GM23338 (cell line): ENCODE data around the gene COPZ2. TPM values are rescaled to one million over a fixed set of nuclear protein-coding genes. Genes with fewer than 3 reads are reported as not detected.

Experiments
- ATAC-seq: fragments of 200-7000 bp; cut with Tn5 transposase; 3 replicates; pipeline ENCODE4 v1.9.1; 2020
- DNase-seq: peaks from one replicate; pipeline ENCODE4 v3.0.0-alpha.2; 2015; ENCODE audit warnings: low spot score
- H2AFZ ChIP-seq: fragments of 200-600 bp; sonication (generic); 2 replicates; pipeline ENCODE4 v1.8.0; 2016; ENCODE audit warnings: antibody characterized with exemption, mild to moderate bottlenecking, moderate library complexity
- H3F3A ChIP-seq: fragments of 200-600 bp; sonication (generic); replicated peaks from 2 replicates; pipeline ENCODE4 v1.8.0; 2017; ENCODE audit warnings: antibody characterized with exemption, mixed run types, low read depth
- H3K27ac ChIP-seq: fragments of 200-600 bp; sonication (generic); 2 replicates; pipeline ENCODE4 v1.6.1; 2016; ENCODE audit warnings: low read depth
- H3K27me3 ChIP-seq: fragments of 200-600 bp; sonication (generic); 2 replicates; pipeline ENCODE4 v1.8.0; 2016; ENCODE audit warnings: mild to moderate bottlenecking, mixed run types, moderate library complexity; ENCODE audit not compliant: insufficient read depth
- H3K36me3 ChIP-seq: fragments of 200-600 bp; sonication (generic); 2 replicates; pipeline ENCODE4 v1.8.0; 2016; ENCODE audit warnings: mild to moderate bottlenecking; ENCODE audit not compliant: insufficient read depth
- H3K4me1 ChIP-seq: fragments of 200-600 bp; sonication (generic); 2 replicates; pipeline ENCODE4 v1.8.0; 2016; ENCODE audit warnings: mild to moderate bottlenecking, moderate library complexity; ENCODE audit not compliant: insufficient read depth
- H3K4me2 ChIP-seq: fragments of 200-600 bp; sonication (generic); 2 replicates; pipeline ENCODE4 v1.7.1; 2017; ENCODE audit warnings: mixed run types
- H3K4me3 ChIP-seq: fragments of 200-600 bp; sonication (generic); 2 replicates; pipeline ENCODE4 v1.6.1; 2016; ENCODE audit warnings: mixed run types
- H3K79me2 ChIP-seq: fragments of 200-600 bp; sonication (generic); replicated peaks from 2 replicates; pipeline ENCODE4 v1.8.0; 2017; ENCODE audit warnings: mild to moderate bottlenecking; ENCODE audit not compliant: insufficient read depth
- H3K9me2 ChIP-seq: fragments of 200-600 bp; sonication (generic); 2 replicates; pipeline ENCODE4 v1.8.0; 2017; ENCODE audit not compliant: insufficient read depth
- H4K20me1 ChIP-seq: fragments of 200-600 bp; sonication (generic); replicated peaks from 2 replicates; pipeline ENCODE4 v1.8.0; 2017; ENCODE audit warnings: mild to moderate bottlenecking; ENCODE audit not compliant: insufficient read depth
- H3K27ac Mint-ChIP-seq: 2 replicates; pipeline ENCODE4 v1.8.0; 2020; ENCODE audit warnings: inconsistent platforms, mild to moderate bottlenecking, moderate library complexity, mixed read lengths
- H3K27me3 Mint-ChIP-seq: 3 replicates; pipeline ENCODE4 v1.8.0; 2022; ENCODE audit warnings: low read depth, mild to moderate bottlenecking, moderate library complexity, mixed read lengths, inconsistent platforms; ENCODE audit not compliant: insufficient read depth, poor library complexity
- H3K36me3 Mint-ChIP-seq: 3 replicates; pipeline ENCODE4 v1.8.0; 2021; ENCODE audit warnings: low read depth, mild to moderate bottlenecking, inconsistent platforms, moderate library complexity, mixed read lengths
- H3K4me1 Mint-ChIP-seq: 3 replicates; pipeline ENCODE4 v1.8.0; 2020; ENCODE audit warnings: mild to moderate bottlenecking, inconsistent platforms, mixed read lengths
- H3K4me3 Mint-ChIP-seq: 3 replicates; pipeline ENCODE4 v1.8.0; 2021; ENCODE audit warnings: moderate library complexity, mild to moderate bottlenecking, inconsistent platforms, mixed read lengths
- H3K9me3 Mint-ChIP-seq: 3 replicates; pipeline ENCODE4 v1.8.0; 2020; ENCODE audit warnings: moderate library complexity, mild to moderate bottlenecking, inconsistent platforms, mixed read lengths
- CREB1 ChIP-seq: fragments of 250-450 bp; sonication (Bioruptor Pico); IDR thresholded peaks from 2 replicates; pipeline ENCODE4 v1.5.0; 2020; ENCODE audit warnings: low read depth, mild to moderate bottlenecking, moderate library complexity
- EZH2phosphoT487 ChIP-seq: fragments of 200-600 bp; sonication (generic); IDR thresholded peaks from one replicate; pipeline ENCODE4 v1.8.1; 2018; ENCODE audit warnings: antibody characterized with exemption; ENCODE audit not compliant: unreplicated experiment
- NANOG ChIP-seq: IDR thresholded peaks from 2 replicates; pipeline ENCODE4 v1.6.1; 2016; ENCODE audit warnings: antibody characterized with exemption, borderline replicate concordance
- ZNF114 ChIP-seq: fragments of 250-450 bp; sonication (Bioruptor Pico); IDR thresholded peaks from 2 replicates; pipeline ENCODE4 v1.5.0; 2020; ENCODE audit warnings: mild to moderate bottlenecking, moderate library complexity
- ZNF331 ChIP-seq: fragments of 250-450 bp; sonication (Bioruptor Pico); IDR thresholded peaks from 2 replicates; pipeline ENCODE4 v1.5.0; 2020; ENCODE audit warnings: low read depth, mild to moderate bottlenecking, moderate library complexity
- polyA plus RNA-seq: library from polyadenylated mRNA; unstranded; fragments of >200 nt; fragmentation: Nextera tagmentation; extraction: Ambion mirVana; gene quantifications from 2 replicates; pipeline ENCODE4 v1.2.1, GENCODE V29; 2016
- total RNA-seq: library from RNA; depleted of rRNA; stranded (reverse); fragments of >200 nt; shearing (Covaris generic); gene quantifications from 2 replicates; pipeline ENCODE4 v1.2.3, GENCODE V29; 2014
- TF ChIP-seq, protein P1 (sequence below): IDR thresholded peaks from one replicate; pipeline ENCODE4 v1.6.1; 2018; ENCODE audit warnings: antibody characterized with exemption; ENCODE audit not compliant: unreplicated experiment

COPZ2 gene
- total and polyA plus RNA-seq, 2 experiments from 2014 or later: not detected

- TF ChIP-seq, protein P1, sequence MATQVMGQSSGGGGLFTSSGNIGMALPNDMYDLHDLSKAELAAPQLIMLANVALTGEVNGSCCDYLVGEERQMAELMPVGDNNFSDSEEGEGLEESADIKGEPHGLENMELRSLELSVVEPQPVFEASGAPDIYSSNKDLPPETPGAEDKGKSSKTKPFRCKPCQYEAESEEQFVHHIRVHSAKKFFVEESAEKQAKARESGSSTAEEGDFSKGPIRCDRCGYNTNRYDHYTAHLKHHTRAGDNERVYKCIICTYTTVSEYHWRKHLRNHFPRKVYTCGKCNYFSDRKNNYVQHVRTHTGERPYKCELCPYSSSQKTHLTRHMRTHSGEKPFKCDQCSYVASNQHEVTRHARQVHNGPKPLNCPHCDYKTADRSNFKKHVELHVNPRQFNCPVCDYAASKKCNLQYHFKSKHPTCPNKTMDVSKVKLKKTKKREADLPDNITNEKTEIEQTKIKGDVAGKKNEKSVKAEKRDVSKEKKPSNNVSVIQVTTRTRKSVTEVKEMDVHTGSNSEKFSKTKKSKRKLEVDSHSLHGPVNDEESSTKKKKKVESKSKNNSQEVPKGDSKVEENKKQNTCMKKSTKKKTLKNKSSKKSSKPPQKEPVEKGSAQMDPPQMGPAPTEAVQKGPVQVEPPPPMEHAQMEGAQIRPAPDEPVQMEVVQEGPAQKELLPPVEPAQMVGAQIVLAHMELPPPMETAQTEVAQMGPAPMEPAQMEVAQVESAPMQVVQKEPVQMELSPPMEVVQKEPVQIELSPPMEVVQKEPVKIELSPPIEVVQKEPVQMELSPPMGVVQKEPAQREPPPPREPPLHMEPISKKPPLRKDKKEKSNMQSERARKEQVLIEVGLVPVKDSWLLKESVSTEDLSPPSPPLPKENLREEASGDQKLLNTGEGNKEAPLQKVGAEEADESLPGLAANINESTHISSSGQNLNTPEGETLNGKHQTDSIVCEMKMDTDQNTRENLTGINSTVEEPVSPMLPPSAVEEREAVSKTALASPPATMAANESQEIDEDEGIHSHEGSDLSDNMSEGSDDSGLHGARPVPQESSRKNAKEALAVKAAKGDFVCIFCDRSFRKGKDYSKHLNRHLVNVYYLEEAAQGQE: no peak
- TF ChIP-seq NANOG: no peak
- no peak for TF ChIP-seq ZNF331 (CRISPR knock-in tag)
- TF ChIP-seq CREB1 (CRISPR knock-in tag): no peak
These were observed 10.9 kb downstream of the COPZ2 start (continued) for GRCh38 chr17:48026502-48027321.

DNA sequence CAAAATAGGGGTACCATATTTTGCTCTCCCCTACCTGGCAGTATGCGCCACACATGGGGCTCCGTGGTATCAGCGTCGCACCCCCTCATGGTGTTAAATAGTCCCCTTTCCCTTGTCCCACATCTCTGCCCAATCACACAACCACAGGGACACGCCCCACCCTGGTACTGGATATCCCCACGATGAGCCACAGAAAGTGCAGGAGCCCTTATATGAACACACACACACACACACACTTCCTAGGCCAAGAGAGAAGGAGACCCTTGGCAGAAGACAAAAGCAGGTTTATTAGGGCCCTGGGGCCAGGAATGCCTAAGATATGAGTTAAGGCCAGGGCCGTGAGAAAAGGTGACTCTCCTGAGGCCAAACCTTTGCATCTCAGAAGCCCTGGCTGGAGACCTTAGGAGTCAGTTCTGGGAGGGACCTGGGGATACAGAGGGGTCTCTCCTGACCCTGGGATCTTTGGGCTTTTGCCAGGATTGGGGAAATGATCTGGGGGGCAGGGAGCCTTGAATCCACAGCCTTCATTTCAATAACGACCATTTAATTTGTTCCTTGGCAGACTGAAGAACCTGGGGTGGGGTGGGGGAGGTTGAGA lies 11.6 kb downstream of the COPZ2 start:
- TF ChIP-seq CREB1 (CRISPR knock-in tag) (no peak), ZNF114 (CRISPR knock-in tag) (no peak)
- H3K9me3 Mint-ChIP-seq: no peaks in the 10 kb centered on the region
- Histone ChIP-seq H2AFZ (no peak overlapping the region; the same call in 1 of the 2 replicates), H3K4me3 (peak overlapping the region; percentile 83), H3K9me2 (no peaks in the 10 kb centered on the region), H4K20me1 (no peaks in the 10 kb centered on the region), H3K27me3 (peaks cover 22% of the 10 kb centered on the region), H3F3A (peaks cover 14% of the 10 kb centered on the region; the same call in 1 of the 2 replicates), H3K4me2 (peak overlapping the region; percentile 95), H3K36me3 (no peaks in the 10 kb centered on the region), H3K4me1 (peaks cover 21% of the 10 kb centered on the region), H3K27ac (no peak overlapping the region), H3K79me2 (no peaks in the 10 kb centered on the region)
- DNase-seq (peak; percentile 26), ATAC-seq (no peak)
- H3K4me3 Mint-ChIP-seq: peak overlapping the region; percentile 76
- peaks cover 25% of the 10 kb centered on the region for H3K4me1 Mint-ChIP-seq
- no peaks in the 10 kb centered on the region for H3K36me3 Mint-ChIP-seq
- no peak overlapping the region for H3K27ac Mint-ChIP-seq
- peaks cover 34% of the 10 kb centered on the region for H3K27me3 Mint-ChIP-seq

DNA sequence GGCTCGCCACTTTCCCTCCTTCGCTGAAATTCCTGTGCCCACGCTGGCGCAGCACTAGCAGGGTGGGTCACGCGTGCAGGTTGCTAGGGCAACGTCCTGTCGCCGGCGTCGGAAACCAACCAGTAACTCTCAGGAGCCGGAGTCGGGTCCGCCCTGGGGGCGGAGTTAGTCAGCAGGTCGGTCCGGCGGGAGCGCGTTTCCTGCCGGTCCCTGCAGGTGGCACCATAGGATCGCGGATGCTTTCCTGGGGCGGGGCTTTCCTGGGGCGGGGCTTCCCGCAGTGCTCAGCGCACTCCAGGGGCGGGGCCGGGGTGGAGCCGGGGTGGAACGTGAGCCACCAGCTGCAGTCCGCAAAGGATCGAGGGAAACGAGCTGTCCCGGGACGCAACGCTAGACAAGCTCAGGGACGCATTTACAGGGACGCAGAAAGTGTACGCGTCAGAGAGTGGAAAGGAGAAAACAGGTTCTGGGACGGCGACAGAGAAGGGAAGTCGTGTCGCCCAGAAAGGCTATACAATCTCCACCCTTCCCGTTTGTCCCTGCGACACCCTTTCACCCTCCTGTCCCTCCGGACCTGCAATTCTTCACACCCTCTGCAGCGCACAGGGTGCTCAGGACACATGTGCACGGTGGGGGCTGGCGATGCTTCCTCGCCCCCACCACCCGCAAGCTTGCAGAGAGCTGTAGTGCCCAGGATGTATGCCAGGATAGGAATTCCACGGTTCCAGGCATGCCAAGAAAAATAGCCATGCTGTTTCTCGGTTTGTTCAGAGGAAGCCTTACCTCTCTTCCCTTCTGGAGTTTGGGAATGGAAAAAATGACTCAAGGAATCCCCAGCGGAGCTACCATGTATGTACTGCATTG lies 12.3 kb downstream of the COPZ2 start:
- ATAC-seq: peak; percentile 54
- H2AFZ ChIP-seq: peak overlapping the region; percentile 100
- no peaks in the 10 kb centered on the region for H3K36me3 ChIP-seq
- peaks cover 22% of the 10 kb centered on the region for H3K27me3 ChIP-seq
- H3K4me3 Mint-ChIP-seq: peak overlapping the region; percentile 76
- peaks cover 21% of the 10 kb centered on the region for H3K4me1 ChIP-seq
- H4K20me1 ChIP-seq: no peaks in the 10 kb centered on the region
- H3K27me3 Mint-ChIP-seq: peaks cover 34% of the 10 kb centered on the region
- peaks cover 14% of the 10 kb centered on the region; the same call in 1 of the 2 replicates for H3F3A ChIP-seq
- peak; percentile 93 for DNase-seq
- no peaks in the 10 kb centered on the region for H3K79me2 ChIP-seq
- no peak overlapping the region for H3K27ac ChIP-seq
- H3K9me2 ChIP-seq: no peaks in the 10 kb centered on the region
- H3K4me1 Mint-ChIP-seq: peaks cover 25% of the 10 kb centered on the region
- no peaks in the 10 kb centered on the region for H3K36me3 Mint-ChIP-seq
- no peaks in the 10 kb centered on the region for H3K9me3 Mint-ChIP-seq
- H3K27ac Mint-ChIP-seq: no peak overlapping the region
- H3K4me3 ChIP-seq: peak overlapping the region; percentile 83
- H3K4me2 ChIP-seq: peak overlapping the region; percentile 99
- 0 out of 2 replicates have a peak, but pooled peaks have one; percentile 16 for TF ChIP-seq CREB1 (CRISPR knock-in tag)
- no peak for TF ChIP-seq EZH2phosphoT487
- no peak for TF ChIP-seq ZNF331 (CRISPR knock-in tag)
